Activated CD8-positive, alpha-beta T cell treated with anti-CD3 and anti-CD28 coated beads, Interleukin-2, amount 10 ng/mL, durations not matched to agents 7 days and 5 days (primary cell): ENCODE data around the gene RILPL2. TPM values are rescaled to one million over a fixed set of nuclear protein-coding genes. Genes with fewer than 3 reads are reported as not detected.
"Not testable (repeated sequence)": the region's sequence is repeated elsewhere in the genome, so short reads cannot be mapped to it uniquely, and the experiment has no call there.

Experiments used
- ATAC-seq: fragments of 150-1000 bp; cut with Tn5 transposase; one replicate; pipeline ENCODE4 v1.10.0; 2021; ENCODE audit warnings: moderate library complexity
- CTCF ChIA-PET: fragments of 350-600 bp; sonication (Branson Sonifier 250); formaldehyde crosslinking; loops from one replicate; lab custom pipeline; 2021; ENCODE audit warnings: antibody characterized with exemption; lab: Charles Lee
- POLR2A ChIA-PET: fragments of 350-600 bp; sonication (Branson Sonifier 250); formaldehyde crosslinking; loops from one replicate; lab custom pipeline; 2021; ENCODE audit warnings: antibody characterized with exemption; lab: Charles Lee
- DNase-seq: peaks from one replicate; pipeline ENCODE4 v3.0.0-alpha.2; 2020
- H3K27ac Mint-ChIP-seq: one replicate; pipeline ENCODE4 v1.8.0; 2021; ENCODE audit warnings: mild to moderate bottlenecking, mixed read lengths
- H3K27me3 Mint-ChIP-seq: one replicate; pipeline ENCODE4 v1.8.0; 2021; ENCODE audit warnings: low read depth, mixed read lengths
- H3K36me3 Mint-ChIP-seq: one replicate; pipeline ENCODE4 v1.8.0; 2021; ENCODE audit warnings: low read depth, mixed read lengths
- H3K4me1 Mint-ChIP-seq: one replicate; pipeline ENCODE4 v1.8.0; 2021; ENCODE audit warnings: low read depth, mixed read lengths
- H3K4me3 Mint-ChIP-seq: one replicate; pipeline ENCODE4 v1.8.0; 2021; ENCODE audit warnings: mild to moderate bottlenecking, mixed read lengths
- H3K9me3 Mint-ChIP-seq: one replicate; pipeline ENCODE4 v1.8.0; 2022; ENCODE audit warnings: mixed read lengths; ENCODE audit not compliant: insufficient read depth
- total RNA-seq, 2 experiments: library from RNA; stranded (reverse); gene quantifications; one replicate each; pipeline ENCODE4 v1.2.3, GENCODE V29; 2021

RILPL2 gene
- total RNA-seq, 2 experiments from 2014 or later: 4.7 to 5.1 TPM

DNA sequence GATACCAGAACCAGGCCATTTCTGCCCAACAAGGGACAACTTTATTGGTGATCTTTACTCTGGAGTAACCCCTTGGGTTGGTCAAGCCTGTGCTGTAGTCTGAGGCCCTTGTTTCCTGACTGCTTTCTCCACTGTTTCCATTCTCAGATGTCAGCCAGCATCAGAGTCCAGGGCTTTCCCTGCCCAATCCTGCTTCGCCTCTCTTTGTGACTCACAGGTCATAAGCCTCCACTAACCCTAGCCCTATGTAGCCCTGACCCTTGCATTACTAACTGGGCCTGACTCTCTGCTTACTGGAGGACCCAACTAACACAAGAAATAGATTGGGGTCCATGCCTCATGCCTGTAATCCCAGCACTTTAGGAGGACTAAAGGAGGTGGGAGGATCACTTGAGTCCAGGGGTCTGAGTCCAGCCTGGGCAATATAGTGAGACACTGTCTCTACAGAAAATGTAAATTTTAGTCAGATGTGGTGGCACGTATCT is 12.8 kb upstream of the RILPL2 start:
- H3K4me3 Mint-ChIP-seq: peak overlapping the region; percentile 3
- ChIA-PET POLR2A (interaction anchor here (1.2 to 2.1 kb wide), 4 partner anchors 8 to 84 kb away, joined by 6 to 25 read pairs (median 8); partner anchors contain the start of genes KMT5A, SBNO1 and SNRNP35), CTCF (interaction anchor here (1.7 kb wide), 1 partner anchor 9 kb away, joined by 5 read pairs; the partner anchor contains the start of gene SNRNP35)
- no peaks in the 10 kb centered on the region for H3K36me3 Mint-ChIP-seq
- H3K4me1 Mint-ChIP-seq: peaks cover 31% of the 10 kb centered on the region
- H3K27ac Mint-ChIP-seq: peak overlapping the region; percentile 40
- no peak for DNase-seq
- no peaks in the 10 kb centered on the region for H3K27me3 Mint-ChIP-seq
- no peaks in the 10 kb centered on the region for H3K9me3 Mint-ChIP-seq
- ATAC-seq: no peak

GRCh38 chr12:123446333-123446713 is 9.8 kb upstream of the RILPL2 start:
- H3K9me3 Mint-ChIP-seq: no peaks in the 10 kb centered on the region
- CTCF ChIA-PET: interaction anchor here (0.6 kb wide), 1 partner anchor 158 kb away, joined by 3 read pairs; no protein-coding TSS in a partner anchor
- no peak overlapping the region for H3K4me3 Mint-ChIP-seq
- no peaks in the 10 kb centered on the region for H3K27me3 Mint-ChIP-seq
- POLR2A ChIA-PET: no interaction called here
- no peaks in the 10 kb centered on the region for H3K36me3 Mint-ChIP-seq
- no peak for ATAC-seq
- peaks cover 31% of the 10 kb centered on the region for H3K4me1 Mint-ChIP-seq
- no peak for DNase-seq
- no peak overlapping the region for H3K27ac Mint-ChIP-seq

DNA sequence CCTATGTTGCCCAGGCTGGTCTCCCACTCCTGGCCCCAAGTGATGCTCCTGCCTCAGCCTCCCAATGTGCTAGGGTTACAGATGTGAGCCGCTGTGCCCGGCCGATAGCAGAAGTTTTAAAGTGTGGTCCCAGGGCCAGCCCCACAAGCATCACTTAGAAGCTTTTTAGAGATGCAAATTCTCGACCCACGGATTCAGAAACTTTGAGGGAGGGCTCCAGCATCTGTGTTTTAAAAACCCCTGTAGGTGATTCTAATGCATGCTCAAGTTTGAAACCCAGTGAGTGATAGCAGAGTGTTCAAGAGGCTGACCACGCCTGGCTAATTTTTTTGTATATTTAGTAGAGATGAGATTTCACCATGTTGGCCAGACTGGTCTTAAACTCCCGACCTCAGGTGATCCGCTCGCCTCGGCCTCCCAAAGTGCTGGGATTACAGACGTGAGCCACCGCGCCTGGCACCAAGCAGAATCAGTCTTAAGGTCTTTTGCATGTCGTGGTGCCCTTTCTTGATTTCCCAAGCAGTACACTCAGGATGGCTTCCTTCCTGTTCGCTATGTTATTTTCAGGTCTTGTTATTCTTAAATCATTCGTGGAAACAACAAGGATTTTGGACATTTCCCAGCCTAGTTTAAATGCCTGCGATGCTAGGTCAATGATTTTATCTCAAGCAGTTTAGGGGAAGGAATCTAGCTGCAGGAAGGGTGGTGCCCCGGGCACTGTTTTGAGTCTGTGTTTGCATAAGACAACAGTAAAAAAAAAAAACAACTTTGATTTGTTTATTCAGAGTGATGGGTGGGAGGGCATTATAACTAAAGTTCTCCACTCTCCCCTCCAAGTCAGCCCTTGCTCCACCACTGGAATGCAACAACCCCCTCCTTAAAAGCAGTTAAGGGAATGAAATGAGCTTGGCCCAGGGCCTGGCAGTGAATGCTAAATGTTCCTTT is 9.2 kb upstream of the RILPL2 start:
- H3K9me3 Mint-ChIP-seq: no peaks in the 10 kb centered on the region
- POLR2A ChIA-PET: no interaction called here

GRCh38 chr12:123444092-123445026 is 7.9 kb upstream of the RILPL2 start:
- ChIA-PET POLR2A (no interaction called here), CTCF (no interaction called here)
- DNase-seq (no peak), ATAC-seq (no peak)
- H3K9me3 Mint-ChIP-seq: no peaks in the 10 kb centered on the region
- no peaks in the 10 kb centered on the region for H3K36me3 Mint-ChIP-seq
- H3K4me3 Mint-ChIP-seq: no peak overlapping the region
- no peaks in the 10 kb centered on the region for H3K27me3 Mint-ChIP-seq
- H3K27ac Mint-ChIP-seq: no peak overlapping the region
- peaks cover 23% of the 10 kb centered on the region for H3K4me1 Mint-ChIP-seq

More for the DNA sequence above, 9.2 kb upstream of the RILPL2 start:
- Mint-ChIP-seq H3K27me3 (no peaks in the 10 kb centered on the region), H3K4me1 (peaks cover 30% of the 10 kb centered on the region), H3K36me3 (no peaks in the 10 kb centered on the region), H3K27ac (no peak overlapping the region), H3K4me3 (no peak overlapping the region)
- CTCF ChIA-PET: interaction anchor here (0.6 kb wide), 1 partner anchor 159 kb away, joined by 3 read pairs; no protein-coding TSS in a partner anchor
- ATAC-seq (no peak), DNase-seq (no peak)

DNA sequence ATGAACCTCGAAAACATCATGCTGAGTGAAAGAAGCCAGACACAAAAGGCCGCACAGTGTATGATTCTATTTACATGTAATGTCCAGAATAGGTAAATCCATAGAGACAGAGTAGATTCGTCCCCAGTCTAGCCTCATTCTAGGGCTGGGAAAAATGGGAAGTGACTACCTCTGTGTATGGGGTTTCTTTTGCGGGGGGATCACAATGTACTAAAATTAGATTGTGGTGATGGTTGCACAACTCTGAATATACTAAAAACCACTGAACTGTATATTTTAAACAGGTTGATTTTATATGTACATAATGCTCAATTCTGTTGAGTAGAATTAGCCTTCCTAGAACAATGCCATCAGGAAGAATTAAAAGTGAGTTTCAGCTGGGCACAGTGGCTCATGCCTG is 6.3 kb upstream of the RILPL2 start:
- H3K4me3 Mint-ChIP-seq: no peak overlapping the region
- no peaks in the 10 kb centered on the region for H3K27me3 Mint-ChIP-seq
- ChIA-PET CTCF (no interaction called here), POLR2A (no interaction called here)
- H3K4me1 Mint-ChIP-seq: peaks cover 9% of the 10 kb centered on the region
- ATAC-seq (no peak), DNase-seq (no peak)
- no peak overlapping the region for H3K27ac Mint-ChIP-seq
- H3K36me3 Mint-ChIP-seq: no peaks in the 10 kb centered on the region
- no peaks in the 10 kb centered on the region for H3K9me3 Mint-ChIP-seq

DNA sequence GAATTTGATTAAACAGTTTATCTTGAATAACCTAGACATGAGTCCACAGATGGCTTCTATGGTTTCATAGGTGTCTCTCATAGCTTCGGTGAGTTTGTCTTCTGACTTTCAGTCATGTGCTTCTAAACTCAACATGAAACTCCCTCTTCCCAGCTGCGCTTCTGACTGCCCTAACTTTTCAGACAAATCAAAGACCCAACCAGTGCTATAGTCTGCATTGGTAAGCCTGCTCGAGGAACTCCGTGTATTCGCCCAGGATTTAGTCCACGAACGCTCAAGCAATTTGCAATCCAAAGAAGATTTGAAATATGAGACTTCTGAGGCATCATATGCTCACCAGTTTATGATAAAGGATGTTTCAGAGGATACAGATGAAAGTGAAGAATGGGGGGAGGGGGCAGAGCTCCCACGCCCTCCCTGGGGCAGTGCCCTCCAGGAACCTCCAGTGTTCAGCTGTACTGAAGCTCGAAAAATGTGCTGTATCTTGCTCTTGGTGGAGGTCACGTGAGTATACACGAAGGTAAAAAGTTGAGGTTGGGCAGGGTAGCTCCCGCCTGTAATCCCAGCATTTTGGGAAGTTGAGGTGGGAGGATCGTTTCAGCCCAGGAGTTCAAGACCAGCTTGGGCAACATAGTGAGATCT is 5.2 kb upstream of the RILPL2 start:
- Mint-ChIP-seq H3K27ac (no peak overlapping the region), H3K27me3 (no peaks in the 10 kb centered on the region), H3K4me3 (no peak overlapping the region), H3K9me3 (no peaks in the 10 kb centered on the region), H3K4me1 (peaks cover 16% of the 10 kb centered on the region), H3K36me3 (no peaks in the 10 kb centered on the region)
- ChIA-PET CTCF (no interaction called here), POLR2A (interaction anchor here (0.5 kb wide), 1 partner anchor 79 kb away, joined by 3 read pairs; no protein-coding TSS in a partner anchor)
- DNase-seq (no peak), ATAC-seq (no peak)

DNA sequence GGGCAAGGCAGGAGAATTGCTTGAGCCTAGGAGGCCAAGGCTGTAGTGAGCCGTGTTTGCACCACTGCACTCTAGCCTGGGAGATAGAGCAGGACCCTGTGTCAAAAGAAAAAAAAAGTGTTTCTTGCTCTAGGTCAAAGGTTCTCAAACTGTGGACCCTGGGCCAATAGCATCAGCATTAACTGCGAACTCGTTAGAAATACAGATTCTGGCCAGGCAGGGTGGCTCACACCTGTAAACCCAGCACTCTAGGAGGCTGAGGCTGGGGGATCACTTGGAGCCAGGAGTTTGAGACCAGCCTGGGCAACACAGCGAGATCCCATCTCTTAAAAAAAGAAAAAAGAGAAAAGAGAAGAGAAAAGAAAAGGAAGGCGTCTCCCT is 858 bp downstream of the RILPL2 start:
- ChIA-PET POLR2A (interaction anchor here (0.6 to 1.7 kb wide), 5 partner anchors 8 to 51 kb away, joined by 3 to 6 read pairs (median 4); partner anchors contain the start of genes KMT5A and SNRNP35), CTCF (interaction anchor here (0.8 to 1.8 kb wide), 4 partner anchors 23 to 147 kb away, joined by 3 to 6 read pairs (median 3); no protein-coding TSS in a partner anchor)
- ATAC-seq (no peak), DNase-seq (no peak)
- Mint-ChIP-seq H3K27me3 (no peaks in the 10 kb centered on the region), H3K4me3 (peak overlapping the region; percentile 96), H3K27ac (peak overlapping the region; percentile 95), H3K36me3 (peaks cover 14% of the 10 kb centered on the region), H3K9me3 (no peaks in the 10 kb centered on the region), H3K4me1 (peaks cover 45% of the 10 kb centered on the region)

DNA sequence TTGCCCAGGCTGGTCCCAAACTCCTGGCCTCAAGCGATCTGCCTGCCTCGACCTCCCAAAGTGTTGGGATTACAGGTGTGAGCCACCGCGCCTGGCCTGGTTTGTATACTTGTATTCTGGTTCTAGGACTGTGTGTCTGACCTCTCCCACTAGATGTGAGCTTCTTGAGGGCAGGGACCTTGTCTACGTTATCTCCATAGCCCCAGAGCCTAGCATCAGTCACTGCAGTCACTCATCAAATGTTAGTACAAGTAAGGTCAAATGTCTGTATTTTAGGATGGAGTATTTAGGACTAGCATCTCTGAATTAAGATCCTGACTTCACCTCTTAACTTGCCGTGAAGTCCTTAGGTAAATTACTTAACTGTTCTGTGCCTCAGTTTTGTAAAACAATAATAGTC is 2.9 kb downstream of the RILPL2 start:
- no peaks in the 10 kb centered on the region for H3K27me3 Mint-ChIP-seq
- peak overlapping the region; percentile 57 for H3K4me3 Mint-ChIP-seq
- H3K4me1 Mint-ChIP-seq: peaks cover 51% of the 10 kb centered on the region
- ATAC-seq (no peak), DNase-seq (no peak)
- peaks cover 24% of the 10 kb centered on the region for H3K36me3 Mint-ChIP-seq
- ChIA-PET CTCF (interaction anchor here (0.6 to 1.2 kb wide), 3 partner anchors 15 to 72 kb away, joined by 3 to 4 read pairs (median 3); no protein-coding TSS in a partner anchor), POLR2A (interaction anchor here (0.8 to 1.5 kb wide), 4 partner anchors 14 to 46 kb away, joined by 3 to 4 read pairs (median 3); partner anchors contain the start of gene SNRNP35)
- H3K27ac Mint-ChIP-seq: peak overlapping the region; percentile 78
- no peaks in the 10 kb centered on the region for H3K9me3 Mint-ChIP-seq

DNA sequence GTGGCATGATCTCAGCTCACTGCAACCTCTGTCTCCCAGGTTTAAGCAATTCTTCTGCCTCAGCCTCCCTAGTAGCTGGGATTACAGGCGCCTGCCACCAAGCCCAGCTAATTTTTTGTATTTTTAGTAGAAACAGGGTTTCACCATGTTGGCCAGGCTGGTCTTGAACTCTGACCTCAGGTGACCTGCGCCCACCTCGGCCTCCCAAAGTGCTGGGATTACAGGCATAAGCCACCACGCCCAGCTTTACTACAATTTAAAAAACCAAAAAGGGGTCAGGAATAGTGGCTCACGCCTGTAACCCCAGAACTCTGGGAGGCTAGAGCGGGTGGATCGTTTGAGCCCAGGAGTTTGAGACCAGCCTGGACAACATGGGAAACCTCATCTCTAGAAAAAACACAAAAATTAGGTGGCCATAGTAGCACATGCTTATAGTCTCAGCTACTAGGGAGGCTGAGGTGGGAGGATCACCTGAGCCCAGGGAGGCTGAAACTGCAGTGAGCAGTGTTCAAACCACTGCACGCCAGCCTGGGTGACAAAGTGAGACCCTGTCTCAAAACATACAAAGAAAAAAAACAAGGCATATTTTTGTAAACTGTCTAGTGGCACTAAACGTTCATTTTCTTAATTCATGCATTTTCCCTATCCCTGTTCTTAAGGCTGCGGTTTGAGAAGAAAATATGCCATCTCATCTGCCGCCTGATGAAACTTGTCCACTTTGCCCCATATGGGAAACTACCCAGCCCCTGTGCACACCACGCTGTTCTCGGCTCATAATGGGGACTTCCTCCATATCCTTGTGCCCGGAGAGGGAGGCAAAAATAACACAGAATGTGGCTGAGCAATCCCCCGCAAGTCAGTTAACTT is 4.3 kb downstream of the RILPL2 start:
- not testable (repeated sequence) for H3K27me3 Mint-ChIP-seq, ATAC-seq
- CTCF ChIA-PET: interaction anchor here (0.9 to 1.8 kb wide), 2 partner anchors 67 to 194 kb away, joined by 4 to 5 read pairs; no protein-coding TSS in a partner anchor

DNA sequence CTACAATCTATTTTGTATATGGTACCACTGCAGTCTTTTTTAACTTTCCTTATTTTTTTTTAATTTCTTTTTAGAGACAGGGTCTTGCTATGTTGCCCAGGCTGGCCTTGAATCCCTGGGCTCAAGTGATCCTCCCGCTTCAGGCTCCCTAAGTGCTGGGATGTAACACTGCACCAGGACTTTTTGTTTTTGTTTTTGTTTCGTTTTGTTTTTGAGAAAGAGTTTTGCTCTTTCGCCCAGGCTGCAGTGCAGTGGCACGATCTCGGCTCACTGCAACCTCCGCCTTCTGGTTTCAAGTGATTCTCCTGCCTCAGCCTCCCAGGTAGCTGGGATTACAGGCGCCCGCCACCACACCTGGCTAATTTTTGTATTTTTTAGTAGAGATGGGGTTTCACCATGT is 7.4 kb downstream of the RILPL2 start:
- H3K27me3 Mint-ChIP-seq, ATAC-seq, H3K4me3 Mint-ChIP-seq, H3K9me3 Mint-ChIP-seq, DNase-seq: not testable (repeated sequence)
- ChIA-PET CTCF (interaction anchor here (0.9 kb wide), 1 partner anchor 20 kb away, joined by 3 read pairs; no protein-coding TSS in a partner anchor), POLR2A (interaction anchor here (0.8 kb wide), 1 partner anchor 42 kb away, joined by 3 read pairs; no protein-coding TSS in a partner anchor)
- peaks cover 41% of the 10 kb centered on the region for H3K4me1 Mint-ChIP-seq
- H3K36me3 Mint-ChIP-seq: peaks cover 36% of the 10 kb centered on the region
- H3K27ac Mint-ChIP-seq: peak overlapping the region; percentile 85

More for the DNA sequence above, 4.3 kb downstream of the RILPL2 start:
- not testable (repeated sequence) for DNase-seq, H3K9me3 Mint-ChIP-seq
- Mint-ChIP-seq H3K36me3 (peaks cover 33% of the 10 kb centered on the region), H3K27ac (peak overlapping the region; percentile 18), H3K4me3 (peak overlapping the region; percentile 45), H3K4me1 (peaks cover 58% of the 10 kb centered on the region)
- POLR2A ChIA-PET: interaction anchor here (0.6 to 0.7 kb wide), 2 partner anchors 48 to 163 kb away, joined by 3 read pairs; partner anchors contain the start of gene KMT5A
